Hepatocyte (in vitro differentiated cells): ENCODE results near the gene ERGIC1. TPM values are rescaled to one million over a fixed set of nuclear protein-coding genes. Genes with fewer than 3 reads are reported as not detected.
"Not testable (repeated sequence)": the region's sequence is repeated elsewhere in the genome, so short reads cannot be mapped to it uniquely, and the experiment has no call there.

Source experiments
- DNase-seq: peaks from one replicate; pipeline ENCODE4 v3.0.0-alpha.2; 2016; ENCODE audit warnings: low spot score
- H2AFZ ChIP-seq: fragments of 200-600 bp; sonication (generic); 2 replicates; pipeline ENCODE4 v1.6.0; 2016; ENCODE audit warnings: antibody characterized with exemption, mild to moderate bottlenecking
- H3K27ac ChIP-seq: fragments of 200-600 bp; sonication (generic); 2 replicates; pipeline ENCODE4 v1.5.1; 2016; ENCODE audit warnings: mild to moderate bottlenecking
- H3K27me3 ChIP-seq: fragments of 200-600 bp; sonication (generic); 2 replicates; pipeline ENCODE4 v1.6.1; 2016
- H3K36me3 ChIP-seq: fragments of 200-600 bp; sonication (generic); replicated peaks from 2 replicates; pipeline ENCODE4 v1.5.1; 2016; ENCODE audit warnings: low read depth; ENCODE audit not compliant: insufficient read depth
- H3K4me1 ChIP-seq: fragments of 200-600 bp; sonication (generic); 2 replicates; pipeline ENCODE4 v1.5.1; 2016; ENCODE audit warnings: mild to moderate bottlenecking, moderate library complexity; ENCODE audit not compliant: insufficient read depth
- H3K4me2 ChIP-seq: fragments of 200-600 bp; sonication (generic); 2 replicates; pipeline ENCODE4 v1.6.0; 2016
- H3K4me3 ChIP-seq: fragments of 200-600 bp; sonication (generic); 2 replicates; pipeline ENCODE4 v1.5.1; 2016; ENCODE audit warnings: mild to moderate bottlenecking
- H3K79me2 ChIP-seq: fragments of 200-600 bp; sonication (generic); 2 replicates; pipeline ENCODE4 v1.6.0; 2017; ENCODE audit warnings: mild to moderate bottlenecking
- H3K9me2 ChIP-seq: fragments of 200-600 bp; sonication (generic); replicated peaks from 2 replicates; pipeline ENCODE4 v1.6.0; 2017; ENCODE audit warnings: mild to moderate bottlenecking; ENCODE audit not compliant: insufficient read depth
- H3K9me3 ChIP-seq: fragments of 200-600 bp; sonication (generic); 2 replicates; pipeline ENCODE4 v1.5.1; 2016; ENCODE audit warnings: low read depth, mild to moderate bottlenecking
- H4K20me1 ChIP-seq: fragments of 200-600 bp; sonication (generic); 2 replicates; pipeline ENCODE4 v1.6.0; 2016; ENCODE audit warnings: mild to moderate bottlenecking; ENCODE audit not compliant: insufficient read depth, poor library complexity, severe bottlenecking
- CTCF ChIP-seq: fragments of 200-600 bp; sonication (generic); IDR thresholded peaks from 2 replicates; pipeline ENCODE4 v1.5.1; 2016; ENCODE audit warnings: antibody characterized with exemption, mild to moderate bottlenecking; ENCODE audit not compliant: poor library complexity
- EZH2 ChIP-seq: fragments of 200-600 bp; sonication (generic); IDR thresholded peaks from 2 replicates; pipeline ENCODE4 v1.6.1; 2016; ENCODE audit warnings: antibody characterized with exemption, mild to moderate bottlenecking, borderline replicate concordance
- EZH2phosphoT487 ChIP-seq: fragments of 200-600 bp; sonication (generic); IDR thresholded peaks from one replicate; pipeline ENCODE4 v1.6.1; 2018; ENCODE audit warnings: antibody characterized with exemption, mild to moderate bottlenecking, low read depth, moderate library complexity; ENCODE audit not compliant: unreplicated experiment, severe bottlenecking
- WGBS: methylation state at CpG from one replicate; pipeline ENCODE4 v1.1.6; 2016; ENCODE audit warnings: low lambda C conversion rate; ENCODE audit errors: missing lambda C conversion rate; 5-methylcytosine and 5-hydroxymethylcytosine counted together
- polyA plus RNA-seq: library from polyadenylated mRNA; unstranded; fragments of >200 nt; fragmentation: Nextera tagmentation; extraction: Ambion mirVana; gene quantifications from 2 replicates; pipeline ENCODE4 v1.2.1, GENCODE V29; 2016
- total RNA-seq: library from RNA; depleted of rRNA; stranded (reverse); fragments of >200 nt; gene quantifications from 2 replicates; pipeline ENCODE4 v1.2.3, GENCODE V29; 2014

The ERGIC1 gene
- total and polyA plus RNA-seq, 2 experiments from 2014 or later = 39.1 to 107 TPM

- no peak overlapping the region for H3K27ac ChIP-seq
- WGBS = 78% methylated on average over 7 of the region's 7 CpGs
- H3K9me3 ChIP-seq = no peaks in the 10 kb centered on the region
- H2AFZ ChIP-seq = no peak overlapping the region
- H3K36me3 ChIP-seq = no peaks in the 10 kb centered on the region
- DNase-seq = no peak
- H3K79me2 ChIP-seq = no peaks in the 10 kb centered on the region
- no peaks in the 10 kb centered on the region for H3K9me2 ChIP-seq
- TF ChIP-seq EZH2phosphoT487 (no peak), EZH2 (no peak), CTCF (no peak)
- no peak overlapping the region for H3K4me3 ChIP-seq
- H3K27me3 ChIP-seq = no peaks in the 10 kb centered on the region
- peaks cover 6% of the 10 kb centered on the region for H3K4me1 ChIP-seq
- H4K20me1 ChIP-seq = no peaks in the 10 kb centered on the region
- no peak overlapping the region for H3K4me2 ChIP-seq
These were observed 60.8 kb downstream of the ERGIC1 start for GRCh38 chr5:172894767-172895388.

GRCh38 chr5:172895549-172895948 lies 61.5 kb downstream of the ERGIC1 start:
- Histone ChIP-seq H3K4me3 (no peak overlapping the region), H3K4me1 (peaks cover 6% of the 10 kb centered on the region), H3K79me2 (no peaks in the 10 kb centered on the region), H3K9me2 (no peaks in the 10 kb centered on the region), H3K27me3 (no peaks in the 10 kb centered on the region), H3K36me3 (no peaks in the 10 kb centered on the region), H3K4me2 (no peak overlapping the region), H3K9me3 (no peaks in the 10 kb centered on the region), H4K20me1 (no peaks in the 10 kb centered on the region), H2AFZ (no peak overlapping the region), H3K27ac (no peak overlapping the region)
- DNase-seq = no peak
- TF ChIP-seq EZH2phosphoT487 (no peak), CTCF (no peak), EZH2 (no peak)
- 81% methylated on average over 4 of the region's 4 CpGs for WGBS

- Histone ChIP-seq H3K79me2 (no peaks in the 10 kb centered on the region), H3K27ac (peak overlapping the region; percentile 91), H3K4me2 (no peak overlapping the region), H3K36me3 (no peaks in the 10 kb centered on the region), H3K9me2 (no peaks in the 10 kb centered on the region), H3K4me1 (peaks cover 15% of the 10 kb centered on the region), H3K9me3 (no peaks in the 10 kb centered on the region), H3K4me3 (no peak overlapping the region), H2AFZ (no peak overlapping the region), H3K27me3 (no peaks in the 10 kb centered on the region), H4K20me1 (no peaks in the 10 kb centered on the region)
- WGBS = 80% methylated on average over 7 of the region's 7 CpGs
- no peak for DNase-seq
- TF ChIP-seq EZH2 (no peak), EZH2phosphoT487 (no peak), CTCF (no peak)
These were observed 62.4 kb downstream of the ERGIC1 start for GRCh38 chr5:172896465-172896864.

- not testable (repeated sequence) for H3K4me3 ChIP-seq, H3K9me2 ChIP-seq, H3K27me3 ChIP-seq, DNase-seq, H4K20me1 ChIP-seq, H3K36me3 ChIP-seq, H3K9me3 ChIP-seq, H3K79me2 ChIP-seq, H3K4me2 ChIP-seq, H2AFZ ChIP-seq
- 94% methylated on average over 7 of the region's 7 CpGs for WGBS
- Histone ChIP-seq H3K4me1 (peaks cover 21% of the 10 kb centered on the region), H3K27ac (peak overlapping the region; percentile 91)
These were observed 63.0 kb downstream of the ERGIC1 start for GRCh38 chr5:172897067-172897466.
